ENCODE data around the gene MYMX.
A peak's percentile ranks its signal among the peaks of the same experiment; 100 is the strongest.
"Not testable (repeated sequence)": the region's sequence is repeated elsewhere in the genome, so short reads cannot be mapped to it uniquely, and the experiment has no call there.

MYMX gene

GRCh38 chr6:44188819-44189218, 27.9 kb upstream of the MYMX start:
- no peak for DNase-seq

GRCh38 chr6:44189257-44189656, 27.5 kb upstream of the MYMX start:
- DNase-seq: no peak

GRCh38 chr6:44190715-44191114, 26.0 kb upstream of the MYMX start:
- peak; percentile 8 for DNase-seq

GRCh38 chr6:44192428-44193041, 24.2 kb upstream of the MYMX start:
- peak; percentile 14 for DNase-seq

- no peak for DNase-seq
These were observed 23.3 kb upstream of the MYMX start for GRCh38 chr6:44193307-44193910.

GRCh38 chr6:44194326-44194725, 22.4 kb upstream of the MYMX start:
- DNase-seq: no peak

- not testable (repeated sequence) for DNase-seq
These were observed 20.4 kb upstream of the MYMX start for GRCh38 chr6:44196351-44196750.

GRCh38 chr6:44198684-44199083, 18.0 kb upstream of the MYMX start:
- DNase-seq: no peak

GRCh38 chr6:44199883-44200282, 16.8 kb upstream of the MYMX start:
- DNase-seq: no peak

- DNase-seq: no peak
These were observed 15.5 kb upstream of the MYMX start for GRCh38 chr6:44201200-44201599.

- DNase-seq: no peak
These were observed 15.0 kb upstream of the MYMX start for GRCh38 chr6:44201638-44202303.

- no peak for DNase-seq
These were observed 14.3 kb upstream of the MYMX start for GRCh38 chr6:44202332-44202971.

GRCh38 chr6:44202972-44203750, 13.6 kb upstream of the MYMX start:
- DNase-seq: no peak

- no peak for DNase-seq
These were observed 12.8 kb upstream of the MYMX start for GRCh38 chr6:44203955-44204354.

- DNase-seq: no peak
These were observed 8.8 kb upstream of the MYMX start for GRCh38 chr6:44207966-44208365.

- no peak for DNase-seq
These were observed 5.4 kb upstream of the MYMX start for GRCh38 chr6:44211284-44211683.

GRCh38 chr6:44214307-44214706, 2.4 kb upstream of the MYMX start:
- DNase-seq: no peak

- DNase-seq: no peak
These were observed 812 bp downstream of the MYMX start for GRCh38 chr6:44217332-44218143.

GRCh38 chr6:44219053-44219814, 2.5 kb downstream of the MYMX start:
- peak; percentile 54 for DNase-seq

- no peak for DNase-seq
These were observed 3.4 kb downstream of the MYMX start for GRCh38 chr6:44219815-44220784.

Data from NCI-H226 (cell line).